Adipocyte (in vitro differentiated cells): ENCODE data around the gene BLZF1.
"Not testable (repeated sequence)": the region's sequence is repeated elsewhere in the genome, so short reads cannot be mapped to it uniquely, and the experiment has no call there.

Experiments
- DNase-seq: peaks from one replicate; pipeline ENCODE4 v3.0.0-alpha.2; 2015; ENCODE audit warnings: low read depth
- H3K27me3 ChIP-seq: replicated peaks from 2 replicates; pipeline ENCODE4 v1.7.0; 2013; ENCODE audit warnings: mild to moderate bottlenecking, low read length, moderate library complexity; ENCODE audit not compliant: control insufficient read depth, insufficient read depth
- H3K36me3 ChIP-seq: 2 replicates; pipeline ENCODE4 v1.7.0; 2013; ENCODE audit warnings: low read length, mild to moderate bottlenecking, moderate library complexity; ENCODE audit not compliant: control insufficient read depth, insufficient read depth, severe bottlenecking
- H3K4me1 ChIP-seq: 2 replicates; pipeline ENCODE4 v1.7.0; 2013; ENCODE audit warnings: mild to moderate bottlenecking, low read length, moderate library complexity; ENCODE audit not compliant: control insufficient read depth, insufficient read depth
- H3K4me3 ChIP-seq: 2 replicates; pipeline ENCODE4 v1.7.0; 2013; ENCODE audit warnings: mild to moderate bottlenecking, low read length, moderate library complexity
- H3K9ac ChIP-seq: 2 replicates; pipeline ENCODE4 v1.7.0; 2013; ENCODE audit warnings: mild to moderate bottlenecking, low read length, moderate library complexity
- H3K9me3 ChIP-seq: 2 replicates; pipeline ENCODE4 v1.7.0; 2013; ENCODE audit warnings: mild to moderate bottlenecking, low read length, moderate library complexity; ENCODE audit not compliant: control insufficient read depth

BLZF1 gene

GRCh38 chr1:169363046-169363730 lies 4.8 kb upstream of the BLZF1 start:
- peaks cover 20% of the 10 kb centered on the region for H3K4me1 ChIP-seq
- no peaks in the 10 kb centered on the region for H3K27me3 ChIP-seq
- H3K4me3 ChIP-seq = no peak overlapping the region
- H3K9ac ChIP-seq = no peak overlapping the region
- peak; percentile 77 for DNase-seq
- H3K9me3 ChIP-seq = no peaks in the 10 kb centered on the region
- H3K36me3 ChIP-seq = no peaks in the 10 kb centered on the region

DNA sequence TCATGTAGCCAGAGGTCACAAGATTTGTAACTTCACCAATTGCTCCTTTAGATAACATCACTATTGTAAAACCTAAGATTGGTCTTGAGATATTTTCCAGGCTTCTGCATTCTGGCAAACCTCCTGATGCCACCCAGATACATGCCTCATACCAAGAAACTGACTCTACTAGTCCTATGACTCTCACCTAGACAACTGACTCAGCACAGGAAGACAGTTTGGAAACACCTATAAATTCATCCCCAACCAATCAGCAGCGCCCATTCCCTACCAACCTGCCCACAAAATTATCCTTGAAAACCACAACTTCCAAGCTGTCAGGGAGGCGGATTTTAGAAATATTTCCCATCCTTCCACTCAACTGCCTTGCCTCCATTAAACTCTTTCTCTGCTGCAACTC lies 3.0 kb upstream of the BLZF1 start:
- Histone ChIP-seq H3K27me3 (no peaks in the 10 kb centered on the region), H3K9ac (no peak overlapping the region), H3K36me3 (peaks cover 4% of the 10 kb centered on the region), H3K4me1 (peaks cover 30% of the 10 kb centered on the region), H3K9me3 (no peaks in the 10 kb centered on the region), H3K4me3 (no peak overlapping the region)
- DNase-seq = no peak

- Histone ChIP-seq H3K9me3 (no peaks in the 10 kb centered on the region), H3K9ac (peak overlapping the region; percentile 95), H3K36me3 (peaks cover 24% of the 10 kb centered on the region), H3K27me3 (no peaks in the 10 kb centered on the region), H3K4me1 (peaks cover 22% of the 10 kb centered on the region), H3K4me3 (peak overlapping the region; percentile 97)
- DNase-seq = no peak
Measured at GRCh38 chr1:169367096-169367685, 804 bp upstream of the BLZF1 start.

- Histone ChIP-seq H3K36me3 (peaks cover 36% of the 10 kb centered on the region), H3K4me1 (peaks cover 19% of the 10 kb centered on the region), H3K9ac (peak overlapping the region; percentile 95), H3K27me3 (no peaks in the 10 kb centered on the region), H3K4me3 (peak overlapping the region; percentile 97), H3K9me3 (no peaks in the 10 kb centered on the region)
- peak; percentile 57 for DNase-seq
Measured at GRCh38 chr1:169368406-169368769, 393 bp downstream of the BLZF1 start.

DNA sequence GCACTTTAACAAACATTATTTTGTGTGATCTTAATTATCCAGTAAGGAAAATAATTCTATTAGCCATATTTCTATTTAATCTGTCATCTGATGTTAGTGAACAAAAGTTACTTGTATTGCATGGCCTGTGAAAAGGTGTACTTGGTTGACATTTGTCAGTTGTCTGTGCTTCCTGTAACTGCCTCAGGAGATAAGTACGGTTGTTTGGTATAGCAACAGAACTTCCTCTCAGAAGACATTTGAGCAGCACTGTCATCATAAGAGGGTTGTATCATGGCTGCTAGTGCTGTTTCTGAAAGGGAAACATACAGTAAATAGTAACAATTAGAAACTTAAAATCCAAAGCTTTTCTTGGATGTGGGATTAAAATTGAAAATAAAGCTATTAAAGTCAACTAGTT lies 3.4 kb downstream of the BLZF1 start:
- H3K9ac ChIP-seq = no peak overlapping the region
- no peak overlapping the region for H3K4me3 ChIP-seq
- no peak for DNase-seq
- H3K4me1 ChIP-seq = peaks cover 17% of the 10 kb centered on the region
- H3K27me3 ChIP-seq = no peaks in the 10 kb centered on the region
- H3K36me3 ChIP-seq = peaks cover 47% of the 10 kb centered on the region
- H3K9me3 ChIP-seq = no peaks in the 10 kb centered on the region

GRCh38 chr1:169381162-169381561 lies 13.2 kb downstream of the BLZF1 start:
- peaks cover 98% of the 10 kb centered on the region for H3K36me3 ChIP-seq

DNA sequence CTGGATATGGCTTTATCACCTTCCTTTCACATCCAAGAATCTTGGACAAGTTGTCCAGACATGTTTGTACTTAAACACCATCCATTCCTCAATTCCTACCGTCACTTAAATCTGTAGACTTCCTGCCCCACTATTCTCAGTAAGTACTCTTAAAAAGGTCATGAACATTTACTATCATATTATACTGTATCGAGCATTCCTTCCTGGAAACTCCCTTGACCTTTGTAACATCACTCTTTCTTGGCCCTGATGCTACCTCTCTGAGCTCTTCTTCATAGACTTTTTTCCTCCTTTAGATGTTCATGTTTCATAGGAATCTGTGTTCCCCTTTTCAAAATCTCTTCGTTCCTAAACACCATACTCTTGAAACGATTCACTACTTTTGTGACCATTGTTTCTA lies 15.5 kb downstream of the BLZF1 start:
- H3K9me3 ChIP-seq = no peaks in the 10 kb centered on the region
- H3K27me3 ChIP-seq = no peaks in the 10 kb centered on the region
- H3K36me3 ChIP-seq = peaks cover 95% of the 10 kb centered on the region
- DNase-seq = no peak
- H3K9ac ChIP-seq = no peak overlapping the region
- no peak overlapping the region for H3K4me3 ChIP-seq
- peaks cover 11% of the 10 kb centered on the region for H3K4me1 ChIP-seq

More at GRCh38 chr1:169381162-169381561, 13.2 kb downstream of the BLZF1 start:
- no peak for DNase-seq
- Histone ChIP-seq H3K4me3 (no peak overlapping the region), H3K9me3 (no peaks in the 10 kb centered on the region), H3K27me3 (no peaks in the 10 kb centered on the region), H3K4me1 (peaks cover 11% of the 10 kb centered on the region), H3K9ac (no peak overlapping the region)

DNA sequence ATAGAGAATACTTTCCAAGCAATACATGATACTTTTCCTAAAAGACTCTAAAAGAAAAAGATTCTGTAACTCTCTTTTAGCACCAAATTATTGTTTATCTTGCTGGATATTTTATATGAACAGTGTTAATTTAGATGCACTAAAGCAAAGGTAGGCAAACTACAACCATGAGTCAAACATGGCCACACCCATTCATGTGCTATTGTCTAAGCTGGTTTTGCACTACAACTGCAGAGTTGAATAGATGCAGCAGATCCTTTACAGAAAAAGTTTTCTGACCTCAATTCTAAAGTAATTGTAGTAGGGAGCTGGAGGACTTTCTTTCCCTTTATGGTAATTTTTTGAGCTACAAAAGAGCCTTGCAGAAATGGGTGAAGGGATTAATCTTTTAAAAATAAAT lies 19.4 kb downstream of the BLZF1 start:
- DNase-seq = no peak
- H3K9ac ChIP-seq = no peak overlapping the region
- peaks cover 80% of the 10 kb centered on the region for H3K36me3 ChIP-seq
- H3K9me3 ChIP-seq = no peaks in the 10 kb centered on the region
- H3K4me1 ChIP-seq = peaks cover 11% of the 10 kb centered on the region
- no peak overlapping the region for H3K4me3 ChIP-seq
- no peaks in the 10 kb centered on the region for H3K27me3 ChIP-seq

DNA sequence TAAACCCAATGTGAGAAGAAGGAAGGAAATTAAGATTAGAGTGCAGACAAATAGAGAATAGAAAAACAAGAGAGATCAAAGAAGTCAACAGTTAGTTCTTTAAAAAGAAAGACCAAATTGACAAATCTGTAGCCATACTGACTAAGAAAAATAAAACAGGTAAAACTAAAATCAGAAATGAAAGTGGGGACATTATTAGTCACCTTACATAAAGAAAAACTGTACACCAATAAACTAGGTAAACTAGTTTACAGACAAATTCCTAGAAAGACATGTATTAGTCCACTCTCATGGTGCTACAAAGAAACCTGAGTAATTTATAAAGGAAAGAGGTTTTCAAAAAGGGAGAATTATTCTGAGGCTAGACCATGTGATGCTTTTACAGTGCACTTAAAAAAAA lies 22.3 kb downstream of the BLZF1 start:
- peaks cover 65% of the 10 kb centered on the region for H3K36me3 ChIP-seq
- no peaks in the 10 kb centered on the region for H3K9me3 ChIP-seq
- no peak for DNase-seq
- H3K4me1 ChIP-seq = no peaks in the 10 kb centered on the region
- H3K27me3 ChIP-seq = no peaks in the 10 kb centered on the region
- H3K4me3 ChIP-seq = no peak overlapping the region
- no peak overlapping the region for H3K9ac ChIP-seq

- Histone ChIP-seq H3K4me3 (no peak overlapping the region), H3K27me3 (no peaks in the 10 kb centered on the region), H3K4me1 (no peaks in the 10 kb centered on the region), H3K9me3 (no peaks in the 10 kb centered on the region), H3K9ac (no peak overlapping the region), H3K36me3 (peaks cover 60% of the 10 kb centered on the region)
- DNase-seq = no peak
Measured at GRCh38 chr1:169392406-169392805, 24.4 kb downstream of the BLZF1 start.

DNA sequence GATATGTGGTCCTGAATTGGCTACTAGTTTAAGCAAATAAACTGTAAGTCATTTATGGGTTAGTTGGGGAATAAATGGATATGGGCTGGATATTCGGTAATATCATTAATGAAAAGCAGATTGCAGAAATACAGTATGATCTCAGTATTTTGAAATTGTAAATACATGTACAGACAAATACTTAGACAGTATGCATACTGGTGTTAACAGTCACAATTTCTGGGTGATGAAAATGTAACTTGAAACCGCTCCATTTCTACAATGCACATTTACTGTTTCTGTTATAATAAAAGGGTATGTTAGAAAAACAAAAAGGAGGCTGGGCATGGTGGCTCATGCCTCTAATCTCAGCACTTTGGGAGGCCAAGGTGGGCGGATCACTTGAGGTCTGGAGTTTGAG lies 28.0 kb downstream of the BLZF1 start:
- H3K9me3 ChIP-seq = peaks cover 3% of the 10 kb centered on the region
- H3K9ac ChIP-seq = no peak overlapping the region
- H3K27me3 ChIP-seq = no peaks in the 10 kb centered on the region
- DNase-seq = no peak
- H3K36me3 ChIP-seq = peaks cover 37% of the 10 kb centered on the region
- no peaks in the 10 kb centered on the region for H3K4me1 ChIP-seq
- H3K4me3 ChIP-seq = no peak overlapping the region

GRCh38 chr1:169402578-169402977 lies 34.6 kb downstream of the BLZF1 start:
- H3K9ac ChIP-seq, H3K4me1 ChIP-seq, DNase-seq: not testable (repeated sequence)

More at GRCh38 chr1:169402578-169402977, 34.6 kb downstream of the BLZF1 start:
- not testable (repeated sequence) for H3K36me3 ChIP-seq, H3K4me3 ChIP-seq, H3K27me3 ChIP-seq
- H3K9me3 ChIP-seq = peaks cover 20% of the 10 kb centered on the region
